OCI-LY7 (cell line): Measurements from ENCODE around the gene MSANTD2. TPM values are rescaled to one million over a fixed set of nuclear protein-coding genes. Genes with fewer than 3 reads are reported as not detected.

Source experiments
- total RNA-seq, 2 experiments: library from RNA; depleted of rRNA in 1 of 2; stranded (reverse); fragments of >200 nt in 1 of 2; shearing (Covaris generic) in 1 of 2; gene quantifications; 2 replicates each; pipeline ENCODE4 v1.2.3, GENCODE V29; 2014 to 2022

Gene MSANTD2
- total RNA-seq, 2 experiments from 2014 or later: 22.1 to 23.4 TPM

Other genes with a start within 250 kb of the MSANTD2 start
- gene OR8A1, start 230.4 kb downstream of the MSANTD2 start, total RNA-seq (2014; rRNA removed; shearing (Covaris generic)): not detected in 2 replicates
- not detected in 2 replicates for gene OR8A1, start 230.4 kb downstream of the MSANTD2 start, total RNA-seq (2022)
- gene PANX3, start 189.0 kb downstream of the MSANTD2 start, total RNA-seq (2014; rRNA removed; shearing (Covaris generic)): not detected in 2 replicates
- gene PANX3, start 189.0 kb downstream of the MSANTD2 start, total RNA-seq (2022): not detected in 2 replicates
- gene TBRG1, start 177.5 kb downstream of the MSANTD2 start, total RNA-seq (2014; rRNA removed; shearing (Covaris generic)): 23.3 and 30.0 TPM in 2 replicates
- gene TBRG1, start 177.5 kb downstream of the MSANTD2 start, total RNA-seq (2022): 34.0 and 39.1 TPM in 2 replicates
- gene SIAE, start 126.7 kb downstream of the MSANTD2 start, total RNA-seq (2014; rRNA removed; shearing (Covaris generic)): 2.6 and 4.8 TPM in 2 replicates
- gene SIAE, start 126.7 kb downstream of the MSANTD2 start, total RNA-seq (2022): 7.3 and 8.6 TPM in 2 replicates
- gene SPA17, start 126.5 kb downstream of the MSANTD2 start, total RNA-seq (2014; rRNA removed; shearing (Covaris generic)): 2.4 and 5.1 TPM in 2 replicates
- gene SPA17, start 126.5 kb downstream of the MSANTD2 start, total RNA-seq (2022): 5.1 and 5.5 TPM in 2 replicates
- 3.3 and 6.8 TPM in 2 replicates for gene NRGN, start 60.5 kb downstream of the MSANTD2 start, total RNA-seq (2014; rRNA removed; shearing (Covaris generic))
- 15.3 and 16.9 TPM in 2 replicates for gene NRGN, start 60.5 kb downstream of the MSANTD2 start, total RNA-seq (2022)
- not detected in 2 replicates for gene VSIG2, start 48.2 kb downstream of the MSANTD2 start, total RNA-seq (2014; rRNA removed; shearing (Covaris generic))
- gene VSIG2, start 48.2 kb downstream of the MSANTD2 start, total RNA-seq (2022): not detected in 2 replicates
- 0.15 and 0.35 TPM in 2 replicates for gene ESAM, start 38.1 kb downstream of the MSANTD2 start, total RNA-seq (2014; rRNA removed; shearing (Covaris generic))
- gene ESAM, start 38.1 kb downstream of the MSANTD2 start, total RNA-seq (2022): 0.49 and 0.83 TPM in 2 replicates
- gene ROBO3, start 65.0 kb upstream of the MSANTD2 start, total RNA-seq (2014; rRNA removed; shearing (Covaris generic)): 0.19 and 0.28 TPM in 2 replicates
- gene ROBO3, start 65.0 kb upstream of the MSANTD2 start, total RNA-seq (2022): not detected in 2 replicates
- not detected in 2 replicates for gene ROBO4, start 97.5 kb upstream of the MSANTD2 start, total RNA-seq (2014; rRNA removed; shearing (Covaris generic))
- not detected in 2 replicates for gene ROBO4, start 97.5 kb upstream of the MSANTD2 start, total RNA-seq (2022)
- gene HEPN1, start 118.8 kb upstream of the MSANTD2 start, total RNA-seq (2014; rRNA removed; shearing (Covaris generic)): not detected in 2 replicates
- gene HEPN1, start 118.8 kb upstream of the MSANTD2 start, total RNA-seq (2022): not detected in 2 replicates
- gene HEPACAM, start 135.6 kb upstream of the MSANTD2 start, total RNA-seq (2014; rRNA removed; shearing (Covaris generic)): not detected in 2 replicates
- not detected in 2 replicates for gene HEPACAM, start 135.6 kb upstream of the MSANTD2 start, total RNA-seq (2022)
- 9.8 and 10.6 TPM in 2 replicates for gene CCDC15, start 153.8 kb upstream of the MSANTD2 start, total RNA-seq (2014; rRNA removed; shearing (Covaris generic))
- gene CCDC15, start 153.8 kb upstream of the MSANTD2 start, total RNA-seq (2022): 9.6 and 11.7 TPM in 2 replicates